Thymus (tissue), 11 donors: ENCODE measurements around the gene FAM53C. TPM values are rescaled to one million over a fixed set of nuclear protein-coding genes. Genes with fewer than 3 reads are reported as not detected.

ENCODE experiments used
- DNase-seq, 9 donors: peaks; one replicate each; pipeline ENCODE4 v3.0.0-alpha.2; 2013; ENCODE audit warnings: low spot score in 9 of 9, low read depth in 6 of 9, missing footprints in 1 of 9
- H3K27ac ChIP-seq, 2 donors: one replicate each; pipeline ENCODE4 v1.5.1; 2013; ENCODE audit warnings: control low read depth in 1 of 2, low read depth in 1 of 2, low read length in 1 of 2, mild to moderate bottlenecking in 1 of 2, moderate library complexity in 1 of 2
- H3K27me3 ChIP-seq, 2 donors: one replicate each; pipeline ENCODE4 v1.5.1; 2013; ENCODE audit warnings: low read length in 1 of 2; ENCODE audit not compliant: control insufficient read depth in 2 of 2, insufficient read depth in 1 of 2
- H3K36me3 ChIP-seq, 2 donors: one replicate each; pipeline ENCODE4 v1.5.1; 2013; ENCODE audit warnings: low read length in 1 of 2, mild to moderate bottlenecking in 1 of 2, moderate library complexity in 1 of 2; ENCODE audit not compliant: control insufficient read depth in 2 of 2, insufficient read depth in 2 of 2
- H3K4me1 ChIP-seq, 2 donors: one replicate each; pipeline ENCODE4 v1.5.1; 2013; ENCODE audit warnings: low read length in 2 of 2; ENCODE audit not compliant: control insufficient read depth in 2 of 2, insufficient read depth in 2 of 2
- H3K4me3 ChIP-seq, 2 donors: one replicate each; pipeline ENCODE4 v1.5.1; 2013; ENCODE audit warnings: low read length in 2 of 2, control low read depth in 1 of 2, mild to moderate bottlenecking in 1 of 2
- H3K9me3 ChIP-seq, 2 donors: one replicate each; pipeline ENCODE4 v1.5.1; 2013; ENCODE audit warnings: low read length in 1 of 2, mild to moderate bottlenecking in 1 of 2; ENCODE audit not compliant: control insufficient read depth in 2 of 2, insufficient read depth in 1 of 2
- WGBS: extraction: QIAGEN DNeasy Blood & Tissue Kit; methylation state at CpG from one replicate; pipeline ENCODE4 v1.1.7; 2013; 5-methylcytosine and 5-hydroxymethylcytosine counted together
- polyA plus RNA-seq: library from polyadenylated mRNA; stranded (reverse); fragments of 200-250 nt; gene quantifications from one replicate; pipeline ENCODE4 v1.2.3, GENCODE V29; 2013
- total RNA-seq: library from RNA; stranded (reverse); fragments of 120-200 nt; gene quantifications from one replicate; pipeline ENCODE4 v1.2.4, GENCODE V29; 2013
- donor health status: healthy.

The FAM53C gene
- total and polyA plus RNA-seq, 2 donors, result 16.7 TPM

- Histone ChIP-seq H3K4me3 (no peak overlapping the region), H3K27ac (no peak overlapping the region), H3K27me3 (no peaks in the 10 kb centered on the region), H3K4me1 (peaks cover 0 to 4% of the 10 kb centered on the region in 2 donors), H3K9me3 (no peaks in the 10 kb centered on the region), H3K36me3 (peaks cover 60 to 72% of the 10 kb centered on the region in 2 donors)
- DNase-seq, result no peak
- WGBS, result 98% methylated on average over 14 of the region's 14 CpGs
Observed at GRCh38 chr5:138346889-138347288, 8.8 kb downstream of the FAM53C start.

DNA sequence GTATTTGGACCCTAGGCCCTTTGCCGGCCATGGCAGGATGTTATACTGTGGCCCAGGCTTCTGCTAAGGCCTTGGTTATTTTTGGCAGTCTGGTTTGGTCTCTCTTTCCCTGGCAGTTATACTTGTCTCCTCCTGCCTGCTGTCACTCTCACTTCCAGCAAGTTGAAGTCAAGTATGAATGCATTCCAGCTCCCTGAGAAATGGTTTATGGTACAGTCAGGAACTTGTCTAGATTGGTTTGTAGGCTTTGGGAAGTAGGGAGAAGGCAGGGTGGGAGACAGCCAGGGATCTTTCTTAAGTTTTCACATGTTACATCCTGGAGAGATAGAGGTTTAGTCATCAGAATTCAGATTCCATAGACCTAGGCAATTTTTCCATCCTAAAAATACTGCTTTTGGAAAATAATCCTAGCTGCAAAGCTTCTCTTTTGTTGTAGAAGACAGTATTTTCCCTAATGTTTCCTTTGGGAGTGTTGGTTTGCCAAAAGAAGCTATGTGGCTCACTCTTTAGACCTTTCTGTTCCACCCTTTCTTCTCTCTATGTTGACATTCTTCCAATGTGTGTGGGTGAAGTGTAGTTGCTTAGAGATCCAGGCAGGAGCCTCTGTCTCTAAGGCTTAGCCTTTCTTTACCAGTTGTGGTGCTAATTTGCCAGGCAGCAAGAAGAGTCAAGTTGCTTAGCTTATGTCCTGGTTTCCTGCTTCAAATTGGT, 11.9 kb downstream of the FAM53C start:
- Histone ChIP-seq H3K9me3 (peaks cover 2 to 4% of the 10 kb centered on the region in 2 donors), H3K27me3 (no peaks in the 10 kb centered on the region), H3K4me1 (peaks cover 7 to 13% of the 10 kb centered on the region in 2 donors), H3K36me3 (peaks cover 45 to 47% of the 10 kb centered on the region in 2 donors), H3K27ac (peak overlapping the region; percentile 8 to 70), H3K4me3 (no peak overlapping the region)
- 85% methylated on average over 1 of the region's 1 CpG for WGBS
- no peak for DNase-seq

- peak overlapping the region; percentile 8 to 70 for H3K27ac ChIP-seq
- no peak for DNase-seq
- H3K4me1 ChIP-seq, result peaks cover 11 to 13% of the 10 kb centered on the region in 2 donors
- no peaks in the 10 kb centered on the region for H3K27me3 ChIP-seq
- peaks cover 2 to 4% of the 10 kb centered on the region in 2 donors for H3K9me3 ChIP-seq
- H3K36me3 ChIP-seq, result peaks cover 39 to 42% of the 10 kb centered on the region in 2 donors
- H3K4me3 ChIP-seq, result no peak overlapping the region
Observed at GRCh38 chr5:138350563-138350890, 12.5 kb downstream of the FAM53C start.

DNA sequence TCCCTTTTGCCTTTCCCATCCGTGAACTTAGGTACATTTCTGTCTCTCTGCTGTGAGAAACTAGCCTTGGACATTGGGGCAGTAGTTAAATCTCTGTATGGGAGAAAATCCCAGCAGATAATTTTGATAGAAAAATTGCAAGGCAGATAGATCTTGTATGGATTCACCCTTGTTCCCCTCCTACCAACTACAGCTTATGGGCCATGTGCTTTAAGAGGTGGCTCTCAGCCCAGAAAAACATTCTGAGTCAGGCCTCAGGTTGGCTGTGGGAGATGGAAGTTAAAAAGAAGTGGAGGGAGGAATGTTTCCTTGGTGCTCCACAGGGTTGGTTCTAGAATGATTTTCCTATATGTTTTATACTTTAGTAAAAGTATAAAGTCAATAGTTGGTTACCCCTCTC, 13.0 kb downstream of the FAM53C start:
- H3K4me3 ChIP-seq, result no peak overlapping the region
- no peak for DNase-seq
- H3K36me3 ChIP-seq, result peaks cover 34 to 37% of the 10 kb centered on the region in 2 donors
- H3K27me3 ChIP-seq, result no peaks in the 10 kb centered on the region
- H3K27ac ChIP-seq, result no peak overlapping the region
- 100% methylated on average over 1 of the region's 1 CpG for WGBS
- H3K4me1 ChIP-seq, result peaks cover 11 to 13% of the 10 kb centered on the region in 2 donors
- H3K9me3 ChIP-seq, result peaks cover 2 to 4% of the 10 kb centered on the region in 2 donors

DNA sequence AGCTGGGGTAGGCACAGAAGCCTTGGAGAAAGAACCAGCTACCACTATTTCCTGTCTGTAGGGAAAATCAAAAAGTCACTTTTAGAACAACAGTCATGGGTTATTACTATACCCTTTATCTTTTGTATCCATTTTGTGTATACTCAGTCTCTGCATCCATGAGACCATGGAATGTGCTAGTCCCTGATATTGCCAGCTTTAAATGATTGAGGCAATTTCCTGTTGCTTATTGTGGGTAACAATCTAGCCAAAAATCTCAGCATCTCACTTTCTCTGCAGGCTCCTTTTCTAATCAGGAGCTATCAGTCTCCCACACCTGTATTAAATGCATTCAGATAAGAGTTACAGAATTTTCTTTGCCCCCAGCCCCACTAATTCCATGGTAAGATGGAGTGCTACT, 13.5 kb downstream of the FAM53C start:
- H3K27ac ChIP-seq, result no peak overlapping the region
- no peaks in the 10 kb centered on the region for H3K27me3 ChIP-seq
- peaks cover 2 to 4% of the 10 kb centered on the region in 2 donors for H3K9me3 ChIP-seq
- no peak for DNase-seq
- peaks cover 30 to 32% of the 10 kb centered on the region in 2 donors for H3K36me3 ChIP-seq
- no peak overlapping the region for H3K4me3 ChIP-seq
- H3K4me1 ChIP-seq, result peaks cover 11 to 13% of the 10 kb centered on the region in 2 donors

DNA sequence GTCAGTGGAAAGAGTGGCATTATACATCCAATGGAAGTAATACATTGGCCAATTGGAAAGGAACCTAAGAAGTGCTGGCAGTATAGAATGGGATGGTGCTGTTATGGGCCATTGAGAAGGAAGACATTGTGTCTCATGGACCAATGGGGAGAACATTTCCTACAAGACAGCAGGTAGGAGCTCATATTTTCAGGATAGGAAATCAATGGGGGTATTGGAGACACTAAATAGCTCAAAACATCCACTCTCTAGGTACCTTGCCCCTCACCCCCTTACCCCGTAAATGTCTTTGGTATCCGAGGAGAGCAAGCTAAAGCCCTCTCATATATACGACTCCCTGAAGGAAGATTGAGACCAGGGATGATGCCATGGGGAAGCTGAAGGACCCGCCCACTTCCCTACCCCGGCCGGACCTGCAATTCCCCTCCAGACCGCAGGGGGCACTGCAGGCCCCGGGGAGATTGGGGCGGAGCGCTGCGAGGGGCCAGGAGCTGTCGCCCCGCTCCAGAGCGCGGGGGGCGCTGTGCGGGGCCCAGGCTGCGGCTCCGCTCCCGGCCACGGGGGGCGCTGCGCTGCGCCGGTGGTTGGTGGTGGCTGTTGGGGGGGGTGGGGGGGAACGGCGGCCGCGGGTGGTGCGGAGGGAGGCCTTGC, 14.1 kb downstream of the FAM53C start, which contains the start of gene KDM3B:
KDM3B (plus strand) TSS at position 615 of the 651 bp plus-strand sequence. CDS start 111 bp downstream, outside the sequence.
- Histone ChIP-seq H3K27me3 (no peaks in the 10 kb centered on the region), H3K27ac (peak within 1 kb of the TSS; percentile 97 to 99), H3K9me3 (peaks cover 2 to 4% of the 10 kb centered on the region in 2 donors), H3K4me3 (peak within 1 kb of the TSS; percentile 91 to 100), H3K36me3 (peaks cover 25% of the 10 kb centered on the region in 2 donors), H3K4me1 (peaks cover 11 to 13% of the 10 kb centered on the region in 2 donors)
- WGBS, result 9% methylated on average over 30 of the region's 30 CpGs
- peak; percentile 38 to 95 (median 84) for DNase-seq

DNA sequence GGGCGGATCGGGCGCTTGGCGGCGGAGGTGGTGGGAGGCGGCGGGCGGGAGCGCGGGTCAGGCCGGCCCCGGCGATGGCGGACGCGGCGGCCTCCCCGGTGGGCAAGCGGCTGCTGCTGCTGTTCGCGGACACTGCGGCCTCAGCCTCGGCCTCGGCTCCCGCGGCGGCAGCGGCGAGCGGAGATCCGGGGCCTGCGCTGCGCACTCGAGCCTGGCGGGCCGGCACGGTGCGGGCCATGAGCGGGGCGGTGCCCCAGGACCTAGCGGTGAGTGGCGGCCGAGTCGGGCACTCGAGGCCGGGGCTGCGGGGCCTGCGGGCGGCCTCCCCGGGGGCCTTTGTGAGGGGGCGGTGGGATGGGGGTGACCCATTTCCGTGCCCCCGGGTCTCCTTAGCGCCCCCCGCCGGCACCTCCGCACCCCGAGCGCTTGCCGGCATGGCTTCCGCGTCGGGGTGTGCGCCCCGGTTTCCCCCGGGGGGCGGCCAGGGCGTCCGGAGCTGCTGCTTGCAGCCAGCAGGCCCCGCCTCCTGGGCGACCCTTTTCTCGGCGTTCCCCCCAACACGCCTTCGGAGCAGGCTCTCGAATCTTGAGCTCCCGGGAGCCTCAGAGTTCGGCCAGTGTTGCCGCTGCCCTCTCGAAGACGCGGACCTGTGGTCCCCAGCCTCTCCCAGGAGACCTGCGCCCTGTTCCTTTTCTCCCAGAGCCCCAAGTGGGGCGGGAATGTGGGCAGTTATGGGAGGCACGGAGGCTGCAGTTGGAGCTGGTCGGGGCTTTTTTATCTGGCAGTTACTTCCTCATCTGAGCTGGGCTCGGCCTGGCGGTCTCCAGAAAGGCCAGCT, 14.9 kb downstream of the FAM53C start:
- H3K36me3 ChIP-seq, result peaks cover 18 to 20% of the 10 kb centered on the region in 2 donors
- peaks cover 2 to 4% of the 10 kb centered on the region in 2 donors for H3K9me3 ChIP-seq
- peak overlapping the region; percentile 91 to 100 for H3K4me3 ChIP-seq
- H3K4me1 ChIP-seq, result peaks cover 11 to 13% of the 10 kb centered on the region in 2 donors
- H3K27me3 ChIP-seq, result no peaks in the 10 kb centered on the region
- DNase-seq, result peak in 7 of 9 donors; percentile 39 to 89 (median 70)
- peak overlapping the region; percentile 97 to 99 for H3K27ac ChIP-seq
- WGBS, result under 1% methylated on average over 88 of the region's 88 CpGs

GRCh38 chr5:138353560-138354080, 15.6 kb downstream of the FAM53C start:
- WGBS, result under 1% methylated on average over 11 of the region's 11 CpGs
- Histone ChIP-seq H3K27me3 (no peaks in the 10 kb centered on the region), H3K4me3 (peak overlapping the region; percentile 91 to 100), H3K27ac (peak overlapping the region; percentile 97 to 99), H3K9me3 (peaks cover 2 to 4% of the 10 kb centered on the region in 2 donors), H3K36me3 (peaks cover 11 to 14% of the 10 kb centered on the region in 2 donors), H3K4me1 (peaks cover 11 to 13% of the 10 kb centered on the region in 2 donors)
- peak in 2 of 9 donors; percentile 33 to 55 for DNase-seq
